K562 (cell line): ENCODE data around the gene CTIF. TPM values are rescaled to one million over a fixed set of nuclear protein-coding genes. Genes with fewer than 3 reads are reported as not detected.

ENCODE experiments used
- ZNF146 ChIP-seq: IDR thresholded peaks from one replicate; pipeline ENCODE4 v1.6.1; 2018; ENCODE audit warnings: missing compliant biosample characterization; ENCODE audit not compliant: unreplicated experiment
- polyA plus RNA-seq, 8 experiments: library from polyadenylated mRNA; depleted of rRNA in 4 of 8; stranded (reverse) in 5 of 8; unstranded in 3 of 8; fragments of >200 nt; fragmentation: Nextera tagmentation in 2 of 8; fragmentation: Illumina TruSeq in 1 of 8; extraction: Ambion mirVana in 2 of 8; extraction: Trizol in 1 of 8; gene quantifications; 2 replicates each; pipeline versions ENCODE4 v1.2.1 to v1.2.3, GENCODE V29; 2011 to 2014; ENCODE audit warnings: inconsistent platforms in 1 of 8, missing spikeins in 1 of 8
- total RNA-seq, 7 experiments: library from RNA; depleted of rRNA in 6 of 7; stranded (reverse); fragments of >200 nt in 6 of 7; fragmentation: Illumina TruSeq in 2 of 7; extraction: Trizol in 2 of 7; gene quantifications; 2 replicates each; pipeline versions ENCODE4 v1.2.1 to v1.2.3, GENCODE V29; 2011 to 2021; ENCODE audit warnings: low replicate concordance in 1 of 7
- TF ChIP-seq, protein P1 (sequence below): fragments of 450-650 bp; IDR thresholded peaks from 2 replicates; pipeline ENCODE4 v1.6.1; 2016; ENCODE audit warnings: mild to moderate bottlenecking, moderate library complexity
- TF ChIP-seq, protein P2 (sequence below): sonication (generic); formaldehyde crosslinking; IDR thresholded peaks from 2 replicates; pipeline ENCODE4 v1.8.1; 2023; ENCODE audit warnings: mild to moderate bottlenecking, missing genetic modification reagents

The CTIF gene
- total and polyA plus RNA-seq, 9 of the 15 experiments (the other 6 are each of a cell fraction or from before 2014, with no cell fraction given): 0.17 to 11.5 (median 2.2) TPM

DNA sequence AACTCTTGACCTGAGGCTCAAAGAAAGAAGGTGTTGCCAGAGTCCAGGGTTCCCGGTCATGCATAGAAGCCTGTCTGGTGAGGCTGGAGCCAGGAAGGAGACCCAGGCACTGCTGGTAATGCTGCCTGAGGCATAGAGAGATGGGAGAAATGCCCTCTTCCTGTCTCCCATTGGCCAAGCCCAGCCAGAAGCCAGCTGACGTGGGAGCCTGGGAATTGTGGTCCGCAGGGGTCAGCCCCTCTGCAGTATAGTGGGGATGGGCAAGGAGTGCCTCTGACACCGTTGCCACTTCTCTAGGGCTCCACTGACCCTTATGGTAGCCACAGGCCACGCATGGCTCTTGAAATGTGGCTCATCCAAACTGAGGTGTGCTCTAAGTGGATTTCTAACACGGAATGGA, 95.7 kb downstream of the CTIF start (continued):
- TF ChIP-seq, protein P1, sequence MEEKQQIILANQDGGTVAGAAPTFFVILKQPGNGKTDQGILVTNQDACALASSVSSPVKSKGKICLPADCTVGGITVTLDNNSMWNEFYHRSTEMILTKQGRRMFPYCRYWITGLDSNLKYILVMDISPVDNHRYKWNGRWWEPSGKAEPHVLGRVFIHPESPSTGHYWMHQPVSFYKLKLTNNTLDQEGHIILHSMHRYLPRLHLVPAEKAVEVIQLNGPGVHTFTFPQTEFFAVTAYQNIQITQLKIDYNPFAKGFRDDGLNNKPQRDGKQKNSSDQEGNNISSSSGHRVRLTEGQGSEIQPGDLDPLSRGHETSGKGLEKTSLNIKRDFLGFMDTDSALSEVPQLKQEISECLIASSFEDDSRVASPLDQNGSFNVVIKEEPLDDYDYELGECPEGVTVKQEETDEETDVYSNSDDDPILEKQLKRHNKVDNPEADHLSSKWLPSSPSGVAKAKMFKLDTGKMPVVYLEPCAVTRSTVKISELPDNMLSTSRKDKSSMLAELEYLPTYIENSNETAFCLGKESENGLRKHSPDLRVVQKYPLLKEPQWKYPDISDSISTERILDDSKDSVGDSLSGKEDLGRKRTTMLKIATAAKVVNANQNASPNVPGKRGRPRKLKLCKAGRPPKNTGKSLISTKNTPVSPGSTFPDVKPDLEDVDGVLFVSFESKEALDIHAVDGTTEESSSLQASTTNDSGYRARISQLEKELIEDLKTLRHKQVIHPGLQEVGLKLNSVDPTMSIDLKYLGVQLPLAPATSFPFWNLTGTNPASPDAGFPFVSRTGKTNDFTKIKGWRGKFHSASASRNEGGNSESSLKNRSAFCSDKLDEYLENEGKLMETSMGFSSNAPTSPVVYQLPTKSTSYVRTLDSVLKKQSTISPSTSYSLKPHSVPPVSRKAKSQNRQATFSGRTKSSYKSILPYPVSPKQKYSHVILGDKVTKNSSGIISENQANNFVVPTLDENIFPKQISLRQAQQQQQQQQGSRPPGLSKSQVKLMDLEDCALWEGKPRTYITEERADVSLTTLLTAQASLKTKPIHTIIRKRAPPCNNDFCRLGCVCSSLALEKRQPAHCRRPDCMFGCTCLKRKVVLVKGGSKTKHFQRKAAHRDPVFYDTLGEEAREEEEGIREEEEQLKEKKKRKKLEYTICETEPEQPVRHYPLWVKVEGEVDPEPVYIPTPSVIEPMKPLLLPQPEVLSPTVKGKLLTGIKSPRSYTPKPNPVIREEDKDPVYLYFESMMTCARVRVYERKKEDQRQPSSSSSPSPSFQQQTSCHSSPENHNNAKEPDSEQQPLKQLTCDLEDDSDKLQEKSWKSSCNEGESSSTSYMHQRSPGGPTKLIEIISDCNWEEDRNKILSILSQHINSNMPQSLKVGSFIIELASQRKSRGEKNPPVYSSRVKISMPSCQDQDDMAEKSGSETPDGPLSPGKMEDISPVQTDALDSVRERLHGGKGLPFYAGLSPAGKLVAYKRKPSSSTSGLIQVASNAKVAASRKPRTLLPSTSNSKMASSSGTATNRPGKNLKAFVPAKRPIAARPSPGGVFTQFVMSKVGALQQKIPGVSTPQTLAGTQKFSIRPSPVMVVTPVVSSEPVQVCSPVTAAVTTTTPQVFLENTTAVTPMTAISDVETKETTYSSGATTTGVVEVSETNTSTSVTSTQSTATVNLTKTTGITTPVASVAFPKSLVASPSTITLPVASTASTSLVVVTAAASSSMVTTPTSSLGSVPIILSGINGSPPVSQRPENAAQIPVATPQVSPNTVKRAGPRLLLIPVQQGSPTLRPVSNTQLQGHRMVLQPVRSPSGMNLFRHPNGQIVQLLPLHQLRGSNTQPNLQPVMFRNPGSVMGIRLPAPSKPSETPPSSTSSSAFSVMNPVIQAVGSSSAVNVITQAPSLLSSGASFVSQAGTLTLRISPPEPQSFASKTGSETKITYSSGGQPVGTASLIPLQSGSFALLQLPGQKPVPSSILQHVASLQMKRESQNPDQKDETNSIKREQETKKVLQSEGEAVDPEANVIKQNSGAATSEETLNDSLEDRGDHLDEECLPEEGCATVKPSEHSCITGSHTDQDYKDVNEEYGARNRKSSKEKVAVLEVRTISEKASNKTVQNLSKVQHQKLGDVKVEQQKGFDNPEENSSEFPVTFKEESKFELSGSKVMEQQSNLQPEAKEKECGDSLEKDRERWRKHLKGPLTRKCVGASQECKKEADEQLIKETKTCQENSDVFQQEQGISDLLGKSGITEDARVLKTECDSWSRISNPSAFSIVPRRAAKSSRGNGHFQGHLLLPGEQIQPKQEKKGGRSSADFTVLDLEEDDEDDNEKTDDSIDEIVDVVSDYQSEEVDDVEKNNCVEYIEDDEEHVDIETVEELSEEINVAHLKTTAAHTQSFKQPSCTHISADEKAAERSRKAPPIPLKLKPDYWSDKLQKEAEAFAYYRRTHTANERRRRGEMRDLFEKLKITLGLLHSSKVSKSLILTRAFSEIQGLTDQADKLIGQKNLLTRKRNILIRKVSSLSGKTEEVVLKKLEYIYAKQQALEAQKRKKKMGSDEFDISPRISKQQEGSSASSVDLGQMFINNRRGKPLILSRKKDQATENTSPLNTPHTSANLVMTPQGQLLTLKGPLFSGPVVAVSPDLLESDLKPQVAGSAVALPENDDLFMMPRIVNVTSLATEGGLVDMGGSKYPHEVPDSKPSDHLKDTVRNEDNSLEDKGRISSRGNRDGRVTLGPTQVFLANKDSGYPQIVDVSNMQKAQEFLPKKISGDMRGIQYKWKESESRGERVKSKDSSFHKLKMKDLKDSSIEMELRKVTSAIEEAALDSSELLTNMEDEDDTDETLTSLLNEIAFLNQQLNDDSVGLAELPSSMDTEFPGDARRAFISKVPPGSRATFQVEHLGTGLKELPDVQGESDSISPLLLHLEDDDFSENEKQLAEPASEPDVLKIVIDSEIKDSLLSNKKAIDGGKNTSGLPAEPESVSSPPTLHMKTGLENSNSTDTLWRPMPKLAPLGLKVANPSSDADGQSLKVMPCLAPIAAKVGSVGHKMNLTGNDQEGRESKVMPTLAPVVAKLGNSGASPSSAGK: no peak
- TF ChIP-seq, protein P2, sequence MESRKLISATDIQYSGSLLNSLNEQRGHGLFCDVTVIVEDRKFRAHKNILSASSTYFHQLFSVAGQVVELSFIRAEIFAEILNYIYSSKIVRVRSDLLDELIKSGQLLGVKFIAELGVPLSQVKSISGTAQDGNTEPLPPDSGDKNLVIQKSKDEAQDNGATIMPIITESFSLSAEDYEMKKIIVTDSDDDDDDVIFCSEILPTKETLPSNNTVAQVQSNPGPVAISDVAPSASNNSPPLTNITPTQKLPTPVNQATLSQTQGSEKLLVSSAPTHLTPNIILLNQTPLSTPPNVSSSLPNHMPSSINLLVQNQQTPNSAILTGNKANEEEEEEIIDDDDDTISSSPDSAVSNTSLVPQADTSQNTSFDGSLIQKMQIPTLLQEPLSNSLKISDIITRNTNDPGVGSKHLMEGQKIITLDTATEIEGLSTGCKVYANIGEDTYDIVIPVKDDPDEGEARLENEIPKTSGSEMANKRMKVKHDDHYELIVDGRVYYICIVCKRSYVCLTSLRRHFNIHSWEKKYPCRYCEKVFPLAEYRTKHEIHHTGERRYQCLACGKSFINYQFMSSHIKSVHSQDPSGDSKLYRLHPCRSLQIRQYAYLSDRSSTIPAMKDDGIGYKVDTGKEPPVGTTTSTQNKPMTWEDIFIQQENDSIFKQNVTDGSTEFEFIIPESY (CRISPR knock-in tag): no peak
- no peak for TF ChIP-seq ZNF146 (CRISPR knock-in tag)
